ENCODE measurements around the gene ITGA2B.

ITGA2B gene

GRCh38 chr17:44390250-44390870, 911 bp upstream of the ITGA2B start:
- no peak overlapping the region for H3K4me3 ChIP-seq (replicated peaks in 1 of 2; ENCODE audit: low read depth in 2 of 2, low read length in 2 of 2)
- no peak for TF ChIP-seq CTCF (IDR thresholded peaks at IDR 0.05; ENCODE audit: low read depth, low read length)
- DNase-seq (ENCODE audit: low read depth in 2 of 2) = peak in 1 of 2 donors; percentile 25

DNA sequence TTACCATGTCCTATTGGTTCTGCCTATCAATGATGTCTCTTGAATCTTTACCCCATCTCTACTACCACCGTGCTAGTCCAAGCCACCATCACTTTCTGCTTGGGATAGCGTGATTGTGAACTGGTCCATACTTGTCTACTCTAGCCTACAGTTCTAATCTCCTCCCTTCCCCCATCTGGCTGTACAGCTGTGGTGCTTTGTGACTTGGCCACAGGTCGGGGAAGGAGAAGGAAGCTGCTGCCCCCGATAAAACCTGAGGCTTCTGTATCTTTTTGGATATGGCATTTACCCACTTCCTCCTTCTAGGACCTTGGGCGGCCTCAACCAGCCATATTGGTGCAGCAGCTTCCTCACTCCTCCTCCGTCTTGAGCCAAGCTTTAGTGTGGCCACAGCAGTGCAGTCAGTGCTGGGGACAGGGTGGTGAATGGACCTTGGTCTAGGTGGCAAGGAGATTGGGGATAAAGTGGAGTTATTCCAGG, 314 bp upstream of the ITGA2B start:
- no peak for TF ChIP-seq CTCF (IDR thresholded peaks at IDR 0.05; ENCODE audit: low read depth, low read length)
- no peak for DNase-seq (ENCODE audit: low read depth in 2 of 2)
- no peak overlapping the region for H3K4me3 ChIP-seq (replicated peaks in 1 of 2; ENCODE audit: low read depth in 2 of 2, low read length in 2 of 2)

DNA sequence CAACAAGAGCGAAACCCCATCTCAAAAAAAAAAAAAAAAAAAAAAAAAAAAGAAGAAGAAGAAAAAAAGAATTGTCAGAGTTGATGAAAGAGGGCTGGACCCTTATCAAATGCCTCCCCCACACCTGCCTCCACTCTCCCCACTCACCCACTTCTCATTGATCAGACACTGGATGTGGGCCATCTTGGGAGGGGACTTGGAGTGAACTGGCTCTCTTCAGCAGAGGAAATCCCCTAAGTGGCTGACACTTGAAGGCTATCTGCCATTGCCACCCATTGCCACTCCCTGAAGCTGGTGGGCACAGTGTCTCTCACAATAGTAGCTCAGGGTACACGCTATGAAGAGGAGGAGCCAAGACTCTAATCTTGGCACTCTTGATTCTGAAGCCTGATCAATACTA, 1.6 kb downstream of the ITGA2B start:
- H3K4me3 ChIP-seq (replicated peaks in 1 of 2; ENCODE audit: low read depth in 2 of 2, low read length in 2 of 2) = no peak overlapping the region
- DNase-seq (ENCODE audit: low read depth in 2 of 2) = no peak
- no peak for TF ChIP-seq CTCF (IDR thresholded peaks at IDR 0.05; ENCODE audit: low read depth, low read length)

DNA sequence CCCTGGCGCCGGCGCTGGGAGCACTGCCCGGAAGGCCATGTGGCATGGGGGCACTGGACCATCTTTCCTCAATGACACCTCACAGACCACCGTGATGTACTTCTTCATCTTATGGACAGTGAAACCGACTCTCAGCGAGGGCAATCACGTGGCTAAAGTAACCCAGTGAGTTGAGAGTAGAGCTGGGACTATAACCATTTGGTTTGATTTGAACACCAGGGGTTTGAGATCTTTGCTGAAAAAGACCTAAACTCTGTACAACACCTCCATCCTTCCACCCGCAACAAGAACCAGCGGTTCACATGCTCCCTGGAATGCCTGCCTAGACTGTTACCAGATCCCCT, 3.3 kb downstream of the ITGA2B start:
- DNase-seq (ENCODE audit: low read depth in 2 of 2) = no peak
- no peak for TF ChIP-seq CTCF (IDR thresholded peaks at IDR 0.05; ENCODE audit: low read depth, low read length)
- H3K4me3 ChIP-seq (replicated peaks in 1 of 2; ENCODE audit: low read depth in 2 of 2, low read length in 2 of 2) = peak overlapping the region in 1 of 2 donors; percentile 56

DNA sequence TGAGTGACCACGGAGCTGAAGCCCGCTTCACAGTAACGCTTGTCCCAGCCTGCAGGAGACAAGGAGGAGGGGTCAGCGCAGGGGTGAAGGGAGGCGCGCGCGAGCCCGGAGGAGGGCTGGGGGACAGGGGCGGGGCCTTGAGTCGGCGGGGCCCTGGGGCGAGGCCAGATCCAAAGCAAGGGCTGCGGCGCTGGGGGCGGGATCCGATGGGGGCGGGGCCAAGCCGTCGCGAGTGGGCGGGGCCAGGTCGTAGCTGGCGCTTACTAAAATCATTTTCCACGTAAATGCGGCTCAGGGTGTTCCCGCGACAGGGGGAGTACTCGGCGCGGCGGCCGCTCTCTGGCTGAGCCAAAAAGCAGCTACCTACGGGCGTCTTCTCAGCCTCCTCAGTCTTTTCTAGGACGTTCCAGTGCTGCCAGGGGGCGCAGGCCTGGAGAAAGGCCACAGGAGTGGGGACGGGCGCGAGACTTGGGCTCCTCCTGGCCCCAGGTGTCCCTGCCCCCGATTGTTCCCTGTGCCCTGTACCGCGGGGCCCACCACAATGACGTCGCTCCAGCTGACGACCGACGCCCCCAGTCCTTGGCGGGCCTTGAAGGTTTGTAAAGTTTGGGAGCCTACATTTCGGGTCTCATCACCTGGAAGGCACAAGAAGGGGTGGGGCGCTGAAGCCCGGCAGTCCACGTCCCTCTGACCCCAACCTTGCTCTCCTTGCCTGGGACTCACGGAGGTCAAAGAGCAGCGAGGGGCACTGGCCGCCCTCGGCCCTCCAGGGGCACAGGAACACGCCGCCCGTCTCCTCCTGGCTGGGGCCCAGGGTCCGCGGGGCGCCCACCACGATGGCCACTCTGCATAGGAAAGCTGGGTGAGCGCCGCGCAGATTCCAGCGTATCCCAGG, 3.9 kb downstream of the ITGA2B start:
- TF ChIP-seq CTCF (IDR thresholded peaks at IDR 0.05; ENCODE audit: low read depth, low read length) = peak; percentile 34
- peak overlapping the region; percentile 56 to 58 for H3K4me3 ChIP-seq (replicated peaks in 1 of 2; ENCODE audit: low read depth in 2 of 2, low read length in 2 of 2)
- peak; percentile 65 to 80 for DNase-seq (ENCODE audit: low read depth in 2 of 2)

DNA sequence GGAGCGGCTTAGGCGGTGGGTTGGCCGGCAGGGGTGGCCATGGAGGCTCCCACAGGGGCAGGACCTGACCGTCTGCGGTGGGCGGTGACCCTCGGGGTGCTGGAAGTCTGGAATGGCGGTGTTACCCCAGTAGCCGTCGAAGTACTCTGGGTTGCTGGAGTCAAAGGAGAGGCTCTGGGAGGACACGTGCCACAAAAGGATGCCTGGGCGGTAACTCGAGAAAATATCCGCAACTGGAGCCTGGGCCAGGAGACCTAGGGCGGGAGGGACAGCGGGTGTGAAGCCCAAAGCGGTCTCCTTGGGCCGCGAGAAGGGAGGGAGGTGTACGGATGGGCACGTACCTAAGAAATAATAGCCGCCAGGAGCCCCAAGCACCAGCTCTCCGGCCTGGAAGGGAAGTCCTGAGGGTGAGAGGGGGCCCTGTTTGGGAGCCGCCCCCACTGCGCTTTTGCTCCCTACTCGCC, 4.6 kb downstream of the ITGA2B start:
- no peak for DNase-seq (ENCODE audit: low read depth in 2 of 2)
- H3K4me3 ChIP-seq (replicated peaks in 1 of 2; ENCODE audit: low read depth in 2 of 2, low read length in 2 of 2) = peak overlapping the region; percentile 56 to 58
- no peak for TF ChIP-seq CTCF (IDR thresholded peaks at IDR 0.05; ENCODE audit: low read depth, low read length)

Measured in cardiac fibroblast (primary cell).